Measurements from ENCODE around the gene ENO2. TPM values are rescaled to one million over a fixed set of nuclear protein-coding genes. Genes with fewer than 3 reads are reported as not detected.
"Not testable (repeated sequence)": the region's sequence is repeated elsewhere in the genome, so short reads cannot be mapped to it uniquely, and the experiment has no call there.

ENO2 gene
- total and polyA plus RNA-seq, 4 experiments from 2014 or later, result 28.4 to 190 (median 111) TPM

- H3K4me1 ChIP-seq (ENCODE audit: insufficient read depth, low read length), result peaks cover 51% of the 10 kb centered on the region
- DNase-seq, result no peak
Observed at GRCh38 chr12:6868211-6869048, 46.0 kb upstream of the ENO2 start.

DNA sequence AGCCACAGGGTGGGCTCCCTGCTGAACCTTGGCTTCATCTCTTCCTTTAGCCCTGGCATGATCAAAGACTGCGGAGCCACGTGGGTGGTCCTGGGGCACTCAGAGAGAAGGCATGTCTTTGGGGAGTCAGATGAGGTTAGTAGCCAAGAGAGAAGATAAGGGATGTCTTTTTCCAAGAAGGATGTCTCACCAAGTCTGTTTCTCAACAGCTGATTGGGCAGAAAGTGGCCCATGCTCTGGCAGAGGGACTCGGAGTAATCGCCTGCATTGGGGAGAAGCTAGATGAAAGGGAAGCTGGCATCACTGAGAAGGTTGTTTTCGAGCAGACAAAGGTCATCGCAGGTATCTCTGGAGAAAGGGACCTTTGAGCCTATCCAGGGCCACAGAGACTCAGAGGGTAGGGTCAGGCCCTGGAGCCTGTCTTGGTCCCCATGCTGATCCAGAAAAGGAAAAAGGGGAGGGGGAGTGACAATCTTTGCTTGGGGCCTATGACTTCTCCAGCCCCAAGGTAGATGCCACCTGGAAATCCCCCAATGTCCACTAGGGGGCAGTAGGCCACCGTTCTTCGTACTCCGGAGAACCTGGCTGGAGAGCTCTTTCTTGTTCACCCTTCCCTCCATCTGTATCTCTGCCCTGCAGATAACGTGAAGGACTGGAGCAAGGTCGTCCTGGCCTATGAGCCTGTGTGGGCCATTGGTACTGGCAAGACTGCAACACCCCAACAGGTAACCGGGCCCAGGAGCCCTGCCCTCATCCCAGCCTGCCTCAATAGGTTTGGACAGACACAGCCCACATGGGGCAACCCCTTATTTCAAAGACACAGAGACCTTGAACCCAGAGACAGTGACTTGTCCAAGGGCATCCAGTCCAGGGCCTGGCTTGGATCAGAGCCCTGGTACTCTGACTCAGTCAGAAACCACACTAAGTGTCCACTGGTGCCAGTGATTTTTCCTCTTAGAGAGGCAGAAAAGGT is 45.0 kb upstream of the ENO2 start:
- peak overlapping the region; percentile 90 to 97 (median 91) for H3K27ac Mint-ChIP-seq
- no peaks in the 10 kb centered on the region for H3K27me3 ChIP-seq (ENCODE audit: insufficient read depth, low read length)
- intact Hi-C loops (cut with micrococcal nuclease), result loop anchor here (1.0 kb wide), 5 partner anchors 69 to 244 kb away; partner anchors contain the start of genes C12orf57 and C1R
- peak overlapping the region; percentile 69 for H3K27ac ChIP-seq (ENCODE audit: low read depth, low read length)
- CTCF ChIA-PET (ENCODE audit: partially characterized antibody), result interaction anchor here (0.8 to 9.2 kb wide), 33 partner anchors 8 to 265 kb away, joined by 3 to 151 read pairs (median 5); partner anchors contain the start of genes C12orf57, C1RL, CDCA3 and ENO2
- peaks cover 14 to 66% of the 10 kb centered on the region in 2 donors for H3K36me3 Mint-ChIP-seq
- H3K4me3 ChIP-seq (ENCODE audit: low read length in 2 of 2), result peak overlapping the region in 1 of 2 donors; percentile 67
- H3K4me1 ChIP-seq (ENCODE audit: insufficient read depth, low read length), result peaks cover 57% of the 10 kb centered on the region
- peaks cover 17% of the 10 kb centered on the region for H3K36me3 ChIP-seq (ENCODE audit: insufficient read depth, low read length)
- H3K27me3 Mint-ChIP-seq, result no peaks in the 10 kb centered on the region
- H3K9me3 ChIP-seq (ENCODE audit: control insufficient read depth in 1 of 2, low read length in 2 of 2), result no peaks in the 10 kb centered on the region
- peaks cover 37 to 70% (median 54%) of the 10 kb centered on the region in 4 donors for H3K4me1 Mint-ChIP-seq
- POLR2A ChIA-PET (ENCODE audit: partially characterized antibody), result interaction anchor here (0.7 to 11.0 kb wide), 20 partner anchors 15 to 239 kb away, joined by 3 to 270 read pairs (median 8); partner anchors contain the start of genes C12orf57, C1RL, CDCA3 and ENO2
- peak; percentile 79 to 85 (median 83) for DNase-seq
- peak overlapping the region; percentile 88 to 93 (median 90) for H3K4me3 Mint-ChIP-seq
- no peaks in the 10 kb centered on the region for H3K9me3 Mint-ChIP-seq

More at GRCh38 chr12:6868211-6869048, 46.0 kb upstream of the ENO2 start:
- Histone ChIP-seq H3K27ac (ENCODE audit: low read depth, low read length) (peak overlapping the region; percentile 69), H3K9me3 (ENCODE audit: control insufficient read depth in 1 of 2, low read length in 2 of 2) (no peaks in the 10 kb centered on the region), H3K36me3 (ENCODE audit: insufficient read depth, low read length) (peaks cover 18% of the 10 kb centered on the region), H3K27me3 (ENCODE audit: insufficient read depth, low read length) (no peaks in the 10 kb centered on the region), H3K4me3 (ENCODE audit: low read length in 2 of 2) (peak overlapping the region; percentile 20 to 67)
- Mint-ChIP-seq H3K27ac (peak overlapping the region; percentile 88 to 97 (median 91)), H3K27me3 (no peaks in the 10 kb centered on the region), H3K4me3 (peak overlapping the region; percentile 88 to 93 (median 90)), H3K9me3 (no peaks in the 10 kb centered on the region), H3K36me3 (peaks cover 17 to 72% of the 10 kb centered on the region in 2 donors), H3K4me1 (peaks cover 33 to 64% (median 49%) of the 10 kb centered on the region in 4 donors)
- ChIA-PET CTCF (ENCODE audit: partially characterized antibody) (interaction anchor here (0.6 to 9.2 kb wide), 20 partner anchors 16 to 242 kb away, joined by 3 to 151 read pairs (median 7); partner anchors contain the start of genes C12orf57, C1RL, CDCA3 and LRRC23), POLR2A (ENCODE audit: partially characterized antibody) (interaction anchor here (0.7 to 11.0 kb wide), 26 partner anchors 9 to 240 kb away, joined by 3 to 270 read pairs (median 9); partner anchors contain the start of genes C12orf57, C1RL, CDCA3 and COPS7A)
- intact Hi-C loops (cut with micrococcal nuclease), result loop anchor here (1.0 kb wide), 6 partner anchors 70 to 245 kb away; partner anchors contain the start of genes C12orf57, C1R and LPCAT3

DNA sequence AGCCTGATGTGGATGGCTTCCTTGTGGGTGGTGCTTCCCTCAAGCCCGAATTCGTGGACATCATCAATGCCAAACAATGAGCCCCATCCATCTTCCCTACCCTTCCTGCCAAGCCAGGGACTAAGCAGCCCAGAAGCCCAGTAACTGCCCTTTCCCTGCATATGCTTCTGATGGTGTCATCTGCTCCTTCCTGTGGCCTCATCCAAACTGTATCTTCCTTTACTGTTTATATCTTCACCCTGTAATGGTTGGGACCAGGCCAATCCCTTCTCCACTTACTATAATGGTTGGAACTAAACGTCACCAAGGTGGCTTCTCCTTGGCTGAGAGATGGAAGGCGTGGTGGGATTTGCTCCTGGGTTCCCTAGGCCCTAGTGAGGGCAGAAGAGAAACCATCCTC is 44.1 kb upstream of the ENO2 start:
- ChIA-PET POLR2A (ENCODE audit: partially characterized antibody) (interaction anchor here (0.6 to 11.0 kb wide), 10 partner anchors 16 to 181 kb away, joined by 3 to 270 read pairs (median 16); partner anchors contain the start of genes C12orf57, CDCA3, ENO2 and RNU7-1), CTCF (ENCODE audit: partially characterized antibody) (interaction anchor here (0.6 to 9.2 kb wide), 22 partner anchors 8 to 266 kb away, joined by 3 to 151 read pairs (median 7); partner anchors contain the start of genes C12orf57, C1RL, CDCA3 and LRRC23)
- H3K4me1 ChIP-seq (ENCODE audit: insufficient read depth, low read length), result peaks cover 57% of the 10 kb centered on the region
- H3K27me3 Mint-ChIP-seq; intact Hi-C loops (cut with micrococcal nuclease); H3K4me3 ChIP-seq (ENCODE audit: low read length in 2 of 2); DNase-seq; H3K9me3 Mint-ChIP-seq; H3K27me3 ChIP-seq (ENCODE audit: insufficient read depth, low read length); H3K9me3 ChIP-seq (ENCODE audit: control insufficient read depth in 1 of 2, low read length in 2 of 2): not testable (repeated sequence)
- Mint-ChIP-seq H3K36me3 (peaks cover 7 to 58% of the 10 kb centered on the region in 2 donors), H3K27ac (peak overlapping the region in 6 of 7 donors; percentile 35 to 92 (median 72)), H3K4me3 (peak overlapping the region in 2 of 8 donors; percentile 54 to 71), H3K4me1 (peaks cover 38 to 77% (median 58%) of the 10 kb centered on the region in 4 donors)
- H3K36me3 ChIP-seq (ENCODE audit: insufficient read depth, low read length), result peaks cover 17% of the 10 kb centered on the region
- H3K27ac ChIP-seq (ENCODE audit: low read depth, low read length), result peak overlapping the region; percentile 42

DNA sequence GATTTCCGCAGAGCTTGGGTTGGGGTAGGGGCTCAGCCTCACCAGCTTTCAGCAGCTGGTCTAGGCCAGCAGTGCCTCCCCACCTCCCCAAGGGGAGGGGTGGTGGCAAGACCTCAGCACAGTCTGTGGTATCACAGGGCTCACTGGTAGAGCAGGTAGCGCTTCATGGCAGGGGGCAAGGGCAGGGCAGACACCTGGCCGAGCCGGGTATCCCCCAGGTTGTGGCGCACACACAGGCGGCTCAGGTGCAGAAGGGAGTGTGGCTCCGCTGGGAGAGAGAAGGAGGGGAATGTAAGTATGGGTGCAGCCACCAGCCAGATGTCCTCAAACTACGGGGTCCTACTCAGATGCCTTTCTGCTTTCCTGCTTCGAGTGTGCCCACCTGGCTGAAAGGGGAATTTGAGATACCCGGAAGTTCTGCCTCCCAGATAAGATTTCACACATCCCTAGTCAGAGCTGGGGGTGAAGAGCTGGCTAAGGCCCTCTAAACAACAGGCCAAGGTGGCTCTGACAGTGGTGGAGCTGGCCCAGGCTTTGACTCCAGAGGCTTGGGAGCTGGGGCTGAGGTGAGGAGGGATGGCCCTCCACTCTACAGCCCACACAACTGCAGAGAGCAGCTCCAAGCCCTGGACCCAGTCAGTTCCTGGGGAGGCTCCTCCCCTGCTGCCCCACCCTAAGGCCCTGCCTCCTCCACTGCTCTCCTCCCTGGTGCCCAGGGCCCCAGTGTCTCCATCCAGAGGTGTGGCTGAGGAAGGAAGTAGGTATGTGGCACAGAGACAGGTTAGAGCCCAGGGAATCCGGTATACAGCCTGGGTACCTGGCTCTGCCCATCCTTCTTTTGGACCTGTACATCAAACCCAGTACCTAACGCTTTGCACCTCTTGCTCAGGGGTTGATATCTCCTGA is 43.1 kb upstream of the ENO2 start:
- Mint-ChIP-seq H3K27ac (peak overlapping the region; percentile 83 to 96 (median 92)), H3K4me3 (peak overlapping the region; percentile 90 to 93 (median 92)), H3K36me3 (peaks cover 7 to 55% of the 10 kb centered on the region in 2 donors), H3K27me3 (no peaks in the 10 kb centered on the region), H3K9me3 (no peaks in the 10 kb centered on the region), H3K4me1 (peaks cover 38 to 81% (median 58%) of the 10 kb centered on the region in 4 donors)
- intact Hi-C loops (cut with micrococcal nuclease), result no loop called here
- DNase-seq, result peak in 2 of 5 donors; percentile 21 to 26
- POLR2A ChIA-PET (ENCODE audit: partially characterized antibody), result interaction anchor here (0.7 to 11.0 kb wide), 19 partner anchors 10 to 237 kb away, joined by 3 to 270 read pairs (median 28); partner anchors contain the start of genes C12orf57, C1RL, CDCA3 and COPS7A
- H3K4me3 ChIP-seq (ENCODE audit: low read length in 2 of 2), result peak overlapping the region; percentile 58 to 99
- H3K27ac ChIP-seq (ENCODE audit: low read depth, low read length), result peak overlapping the region; percentile 87
- H3K4me1 ChIP-seq (ENCODE audit: insufficient read depth, low read length), result peaks cover 56% of the 10 kb centered on the region
- CTCF ChIA-PET (ENCODE audit: partially characterized antibody), result interaction anchor here (0.7 to 9.2 kb wide), 31 partner anchors 8 to 252 kb away, joined by 3 to 151 read pairs (median 7); partner anchors contain the start of genes C12orf57, C1RL, CDCA3 and LRRC23
- no peaks in the 10 kb centered on the region for H3K9me3 ChIP-seq (ENCODE audit: control insufficient read depth in 1 of 2, low read length in 2 of 2)
- no peaks in the 10 kb centered on the region for H3K27me3 ChIP-seq (ENCODE audit: insufficient read depth, low read length)
- H3K36me3 ChIP-seq (ENCODE audit: insufficient read depth, low read length), result peaks cover 17% of the 10 kb centered on the region

DNA sequence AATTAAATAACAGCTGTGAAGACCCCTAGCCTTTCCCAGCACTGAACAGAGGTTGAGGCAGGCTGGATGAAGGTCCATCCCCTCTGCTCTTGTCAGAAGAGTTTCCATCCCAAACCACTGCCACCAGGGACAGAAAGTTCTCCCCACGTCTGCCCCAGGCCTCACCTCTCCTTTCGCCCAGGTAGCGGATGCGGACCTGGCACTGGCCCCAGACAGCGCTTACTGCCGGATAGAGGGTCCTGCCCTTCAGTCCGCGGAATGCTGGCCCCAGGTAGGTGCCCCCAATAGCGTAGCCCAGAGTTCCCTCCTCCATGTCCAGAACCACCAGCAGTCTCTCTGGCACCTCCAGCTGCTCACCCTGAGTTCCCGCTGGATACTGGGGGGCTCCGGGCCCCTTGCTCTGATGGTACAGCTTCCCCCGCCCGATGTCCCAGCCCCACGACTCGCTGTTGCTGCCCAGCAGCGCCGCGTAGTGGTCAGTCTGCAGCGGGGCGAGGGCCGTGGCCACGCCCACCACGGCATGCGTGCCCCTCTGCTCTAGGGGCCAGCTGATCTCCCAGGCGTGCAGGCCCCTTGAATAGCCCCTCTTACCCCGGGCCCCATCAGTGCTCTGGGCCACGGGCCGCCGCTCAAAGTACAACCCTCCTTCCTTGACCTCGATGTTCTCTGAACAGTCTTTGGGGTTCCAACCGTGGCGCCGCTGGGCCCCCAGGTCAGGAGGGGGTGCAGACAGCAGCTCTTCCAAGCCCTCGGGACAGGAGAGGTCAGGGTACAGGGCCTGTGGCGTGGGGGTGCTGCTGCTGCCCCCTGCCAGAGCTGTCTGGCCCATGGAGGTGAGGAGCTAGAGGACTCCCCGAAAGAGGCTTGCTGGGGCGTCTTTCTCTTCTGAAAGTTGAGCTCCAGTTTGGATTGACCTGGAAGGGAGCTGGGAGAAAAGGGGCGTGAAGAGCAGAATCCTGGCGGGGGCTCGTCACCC is 42.0 kb upstream of the ENO2 start:
- Mint-ChIP-seq H3K9me3 (no peaks in the 10 kb centered on the region), H3K36me3 (peaks cover 7 to 48% of the 10 kb centered on the region in 2 donors), H3K27ac (peak overlapping the region; percentile 89 to 96 (median 93)), H3K4me3 (peak overlapping the region; percentile 90 to 93 (median 92)), H3K4me1 (peaks cover 36 to 72% (median 52%) of the 10 kb centered on the region in 4 donors), H3K27me3 (no peaks in the 10 kb centered on the region)
- H3K27me3 ChIP-seq (ENCODE audit: insufficient read depth, low read length), result no peaks in the 10 kb centered on the region
- H3K36me3 ChIP-seq (ENCODE audit: insufficient read depth, low read length), result peaks cover 17% of the 10 kb centered on the region
- CTCF ChIA-PET (ENCODE audit: partially characterized antibody), result interaction anchor here (0.6 to 9.2 kb wide), 63 partner anchors 8 to 767 kb away, joined by 3 to 151 read pairs (median 4); partner anchors contain the start of genes C12orf57, C1RL, CDCA3 and ENO2
- peak overlapping the region; percentile 93 to 99 for H3K4me3 ChIP-seq (ENCODE audit: low read length in 2 of 2)
- H3K27ac ChIP-seq (ENCODE audit: low read depth, low read length), result peak overlapping the region; percentile 87
- POLR2A ChIA-PET (ENCODE audit: partially characterized antibody), result interaction anchor here (0.6 to 11.0 kb wide), 46 partner anchors 8 to 317 kb away, joined by 3 to 270 read pairs (median 4); partner anchors contain the start of genes C12orf57, C1RL, CD4 and CDCA3
- DNase-seq, result peak; percentile 79 to 86 (median 80)
- no peaks in the 10 kb centered on the region for H3K9me3 ChIP-seq (ENCODE audit: control insufficient read depth in 1 of 2, low read length in 2 of 2)
- H3K4me1 ChIP-seq (ENCODE audit: insufficient read depth, low read length), result peaks cover 49% of the 10 kb centered on the region
- intact Hi-C loops (cut with micrococcal nuclease), result loop anchor here (1.0 kb wide), 7 partner anchors 19 to 236 kb away; partner anchors contain the start of genes EMG1, ENO2, LRRC23 and MLF2
